Right kidney (tissue), 1 donor: ENCODE data around the gene MANEAL.

Experiments
- DNase-seq: peaks from one replicate; pipeline ENCODE4 v3.0.0-alpha.2; 2016

Gene MANEAL

DNA sequence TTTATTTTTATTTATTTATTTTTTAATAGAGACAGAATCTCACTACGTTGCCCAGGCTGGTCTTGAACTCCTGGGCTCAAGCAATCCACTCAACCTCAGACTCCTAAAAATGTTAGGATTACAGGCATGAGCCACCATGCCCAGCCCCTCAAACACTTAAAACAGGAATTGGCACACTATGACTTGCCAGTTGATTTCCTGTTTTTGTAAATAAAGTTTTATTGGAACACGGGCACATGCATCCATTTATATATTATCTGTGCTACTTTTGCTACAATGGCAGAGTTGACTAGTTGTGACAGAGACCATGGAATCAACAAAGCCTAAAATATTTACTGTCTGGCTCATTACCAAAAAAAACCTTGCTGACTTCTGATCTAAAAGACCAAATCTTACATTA is 30.4 kb downstream of the MANEAL start:
- no peak for DNase-seq

DNA sequence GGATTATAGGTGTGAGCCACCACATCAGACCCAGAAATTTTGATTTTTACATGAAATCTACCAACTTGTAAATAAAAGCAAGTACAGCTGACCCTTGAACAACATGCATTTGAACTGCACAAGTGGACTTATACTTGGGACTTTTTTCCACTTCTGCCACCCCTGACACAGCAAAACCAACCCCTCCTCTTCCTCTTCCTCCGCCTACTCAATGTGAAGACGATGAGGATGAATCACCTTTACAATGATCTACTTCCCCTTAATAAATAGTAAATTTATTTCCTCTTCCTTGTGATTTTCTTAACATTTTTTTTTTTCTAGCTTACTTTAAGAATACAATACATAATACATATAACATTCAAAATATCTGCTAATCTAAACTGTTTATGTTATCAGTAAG is 31.9 kb downstream of the MANEAL start:
- no peak for DNase-seq

- no peak for DNase-seq
Measured at GRCh38 chr1:37828410-37829074, 34.9 kb downstream of the MANEAL start.

GRCh38 chr1:37831109-37831508 is 37.5 kb downstream of the MANEAL start:
- no peak for DNase-seq

- DNase-seq, result no peak
Measured at GRCh38 chr1:37831809-37832208, 38.2 kb downstream of the MANEAL start.

DNA sequence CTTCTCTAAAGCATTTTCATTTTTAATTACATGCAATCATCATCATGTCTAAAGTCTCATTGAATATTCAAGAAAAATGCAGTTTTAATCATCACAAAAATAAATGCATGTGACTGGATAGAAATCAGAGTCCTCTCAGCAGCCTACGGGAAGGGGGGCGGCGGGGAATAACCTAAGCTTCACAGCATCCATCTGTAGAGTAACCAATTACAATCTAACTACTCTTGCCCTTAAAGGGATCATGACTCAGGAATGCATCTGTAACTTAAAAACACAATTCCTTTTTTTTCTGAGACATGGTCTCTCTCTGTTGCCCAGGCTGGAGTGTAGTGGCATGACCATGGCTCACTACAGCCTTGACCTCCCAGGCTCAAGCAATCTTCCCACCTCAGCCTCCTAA is 43.1 kb downstream of the MANEAL start:
- DNase-seq, result no peak

DNA sequence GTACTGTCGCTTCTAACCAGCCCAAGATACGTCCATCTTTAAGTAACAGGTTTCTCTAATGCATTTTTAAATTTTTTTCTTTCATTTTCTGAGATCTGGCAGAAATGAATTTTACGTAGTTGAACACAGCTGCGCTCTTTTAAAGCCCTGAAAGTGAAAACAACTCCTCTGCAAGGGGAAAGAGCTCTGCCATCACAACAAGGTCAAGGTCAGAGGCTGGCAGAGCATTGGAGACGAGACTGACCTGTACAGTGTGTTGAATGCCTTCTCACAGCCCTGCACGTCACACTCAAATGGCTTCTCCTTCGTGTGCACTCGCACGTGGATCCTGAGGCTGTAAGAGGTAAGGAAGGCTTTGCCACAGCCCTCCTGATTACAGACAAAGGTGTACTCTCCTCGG is 46.0 kb downstream of the MANEAL start:
- DNase-seq, result no peak

DNA sequence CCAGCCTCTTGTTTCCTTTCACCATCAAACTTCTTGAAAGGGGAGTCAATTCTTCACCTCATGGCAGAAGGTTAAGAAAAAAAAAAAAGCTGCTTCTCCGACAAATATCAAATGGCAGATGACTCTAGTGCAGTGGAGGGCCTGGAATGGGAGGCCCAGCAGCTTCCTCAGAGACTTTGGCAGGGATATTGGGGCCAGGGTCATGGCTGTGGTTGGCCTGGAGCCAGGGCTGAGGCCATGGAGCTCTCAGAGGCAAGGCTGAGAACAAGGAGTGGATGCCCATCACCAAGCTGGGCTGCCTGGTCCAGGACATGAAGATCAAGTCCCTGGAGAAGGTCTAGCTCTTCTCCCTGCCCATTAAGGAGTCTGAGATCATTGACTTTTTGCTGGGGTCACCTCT is 47.1 kb downstream of the MANEAL start:
- no peak for DNase-seq

DNA sequence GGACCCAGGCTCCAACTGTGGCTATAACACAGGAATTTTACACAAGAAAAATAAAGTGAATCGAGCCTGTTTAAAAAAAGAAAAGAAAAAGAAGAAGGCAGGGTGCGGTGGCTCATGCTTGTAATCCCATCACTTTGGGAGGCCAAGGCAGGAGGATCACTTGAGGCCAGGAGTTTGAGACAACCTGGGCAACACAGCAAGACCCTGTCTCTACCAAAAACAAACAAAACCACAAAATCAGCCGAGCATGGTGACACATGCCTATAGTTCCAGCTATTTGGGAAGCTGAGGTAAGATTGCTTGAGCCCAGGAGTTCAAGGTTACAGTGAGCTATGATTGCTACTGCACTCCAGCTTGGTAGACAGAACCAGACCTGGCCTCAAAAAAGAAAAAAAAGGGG is 48.0 kb downstream of the MANEAL start:
- DNase-seq, result no peak

- DNase-seq, result no peak
Measured at GRCh38 chr1:37844536-37844935, 50.9 kb downstream of the MANEAL start.

GRCh38 chr1:37845049-37845646 is 51.5 kb downstream of the MANEAL start:
- DNase-seq, result no peak

- DNase-seq, result no peak
Measured at GRCh38 chr1:37845786-37846185, 52.1 kb downstream of the MANEAL start.

- no peak for DNase-seq
Measured at GRCh38 chr1:37846647-37847339, 53.1 kb downstream of the MANEAL start.

- no peak for DNase-seq
Measured at GRCh38 chr1:37849480-37849879, 55.8 kb downstream of the MANEAL start.

- DNase-seq, result no peak
Measured at GRCh38 chr1:37850352-37850955, 56.8 kb downstream of the MANEAL start.
